Measurements from ENCODE around the gene TRAPPC10.

DNA sequence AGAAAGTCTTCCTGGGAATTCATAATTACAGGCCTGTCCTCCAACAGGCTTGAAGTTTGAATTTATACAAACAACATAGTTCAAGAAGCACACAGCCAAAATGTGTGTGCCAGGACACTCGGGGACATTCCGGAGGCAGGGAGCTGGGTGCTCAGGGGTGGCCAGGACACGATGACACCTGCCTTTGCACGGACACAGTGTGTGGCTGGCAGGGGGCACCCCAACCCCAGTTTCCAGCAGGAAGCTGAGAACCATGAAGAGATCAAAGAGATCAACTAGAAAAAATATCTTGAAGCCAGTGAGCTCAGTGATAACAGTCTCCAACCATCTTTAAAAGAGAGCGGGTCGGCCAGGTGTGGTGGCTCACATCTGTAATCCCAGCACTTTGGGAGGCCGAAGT is 32.5 kb upstream of the TRAPPC10 start:
- TF ChIP-seq POLR2A (IDR thresholded peaks at IDR 0.05): no peak
- TF ChIP-seq, protein P1, sequence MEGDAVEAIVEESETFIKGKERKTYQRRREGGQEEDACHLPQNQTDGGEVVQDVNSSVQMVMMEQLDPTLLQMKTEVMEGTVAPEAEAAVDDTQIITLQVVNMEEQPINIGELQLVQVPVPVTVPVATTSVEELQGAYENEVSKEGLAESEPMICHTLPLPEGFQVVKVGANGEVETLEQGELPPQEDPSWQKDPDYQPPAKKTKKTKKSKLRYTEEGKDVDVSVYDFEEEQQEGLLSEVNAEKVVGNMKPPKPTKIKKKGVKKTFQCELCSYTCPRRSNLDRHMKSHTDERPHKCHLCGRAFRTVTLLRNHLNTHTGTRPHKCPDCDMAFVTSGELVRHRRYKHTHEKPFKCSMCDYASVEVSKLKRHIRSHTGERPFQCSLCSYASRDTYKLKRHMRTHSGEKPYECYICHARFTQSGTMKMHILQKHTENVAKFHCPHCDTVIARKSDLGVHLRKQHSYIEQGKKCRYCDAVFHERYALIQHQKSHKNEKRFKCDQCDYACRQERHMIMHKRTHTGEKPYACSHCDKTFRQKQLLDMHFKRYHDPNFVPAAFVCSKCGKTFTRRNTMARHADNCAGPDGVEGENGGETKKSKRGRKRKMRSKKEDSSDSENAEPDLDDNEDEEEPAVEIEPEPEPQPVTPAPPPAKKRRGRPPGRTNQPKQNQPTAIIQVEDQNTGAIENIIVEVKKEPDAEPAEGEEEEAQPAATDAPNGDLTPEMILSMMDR (IDR thresholded peaks at IDR 0.05): no peak
